Adrenal gland (tissue), 5 donors: ENCODE results near the gene SHCBP1L.

Experiments used
- POLR2A ChIP-seq, 2 donors: fragments of 450-650 bp; IDR thresholded peaks; one replicate each; pipeline ENCODE4 v1.6.1; 2017; ENCODE audit warnings: antibody characterized with exemption in 2 of 2, mild to moderate bottlenecking in 2 of 2, moderate library complexity in 1 of 2
- TF ChIP-seq, protein P1 (sequence below), 6 experiments: fragments of 450-650 bp in 4 of 6; fragments of 200-600 bp in 2 of 6; sonication (generic) in 1 of 6; IDR thresholded peaks; 1 replicate in 5 of 6; 2 replicates in 1 of 6; pipeline versions ENCODE4 v1.5.1 to v1.8.0; 2016 to 2021; ENCODE audit warnings: antibody characterized with exemption in 6 of 6, mild to moderate bottlenecking in 2 of 6, moderate library complexity in 1 of 6
- donor health status: DM: no; HTN: no; CAD: no.

DNA sequence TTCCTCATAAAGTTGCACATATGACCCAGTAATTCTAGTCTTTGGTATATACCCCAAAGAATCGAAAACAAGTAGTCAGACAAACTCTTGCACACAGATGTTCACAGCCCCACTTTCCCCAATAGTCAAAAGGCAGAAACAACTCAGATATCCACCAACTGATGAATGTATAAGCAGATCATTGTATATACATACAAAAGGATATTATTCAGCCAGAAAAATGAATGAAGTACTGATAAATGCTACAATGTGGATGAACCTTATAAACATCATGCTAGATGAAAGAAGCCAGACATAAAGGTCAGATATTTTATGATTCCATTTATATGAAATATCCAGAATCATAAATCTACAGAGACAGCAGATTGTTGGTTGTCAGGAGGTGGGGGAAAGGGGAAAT is 27.3 kb downstream of the SHCBP1L start:
- TF ChIP-seq, protein P1, sequence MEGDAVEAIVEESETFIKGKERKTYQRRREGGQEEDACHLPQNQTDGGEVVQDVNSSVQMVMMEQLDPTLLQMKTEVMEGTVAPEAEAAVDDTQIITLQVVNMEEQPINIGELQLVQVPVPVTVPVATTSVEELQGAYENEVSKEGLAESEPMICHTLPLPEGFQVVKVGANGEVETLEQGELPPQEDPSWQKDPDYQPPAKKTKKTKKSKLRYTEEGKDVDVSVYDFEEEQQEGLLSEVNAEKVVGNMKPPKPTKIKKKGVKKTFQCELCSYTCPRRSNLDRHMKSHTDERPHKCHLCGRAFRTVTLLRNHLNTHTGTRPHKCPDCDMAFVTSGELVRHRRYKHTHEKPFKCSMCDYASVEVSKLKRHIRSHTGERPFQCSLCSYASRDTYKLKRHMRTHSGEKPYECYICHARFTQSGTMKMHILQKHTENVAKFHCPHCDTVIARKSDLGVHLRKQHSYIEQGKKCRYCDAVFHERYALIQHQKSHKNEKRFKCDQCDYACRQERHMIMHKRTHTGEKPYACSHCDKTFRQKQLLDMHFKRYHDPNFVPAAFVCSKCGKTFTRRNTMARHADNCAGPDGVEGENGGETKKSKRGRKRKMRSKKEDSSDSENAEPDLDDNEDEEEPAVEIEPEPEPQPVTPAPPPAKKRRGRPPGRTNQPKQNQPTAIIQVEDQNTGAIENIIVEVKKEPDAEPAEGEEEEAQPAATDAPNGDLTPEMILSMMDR (IDR thresholded peaks at IDR 0.05) = no peak
- TF ChIP-seq POLR2A (IDR thresholded peaks at IDR 0.05) = no peak
